ENCODE data around the gene MMP2.

MMP2 gene

DNA sequence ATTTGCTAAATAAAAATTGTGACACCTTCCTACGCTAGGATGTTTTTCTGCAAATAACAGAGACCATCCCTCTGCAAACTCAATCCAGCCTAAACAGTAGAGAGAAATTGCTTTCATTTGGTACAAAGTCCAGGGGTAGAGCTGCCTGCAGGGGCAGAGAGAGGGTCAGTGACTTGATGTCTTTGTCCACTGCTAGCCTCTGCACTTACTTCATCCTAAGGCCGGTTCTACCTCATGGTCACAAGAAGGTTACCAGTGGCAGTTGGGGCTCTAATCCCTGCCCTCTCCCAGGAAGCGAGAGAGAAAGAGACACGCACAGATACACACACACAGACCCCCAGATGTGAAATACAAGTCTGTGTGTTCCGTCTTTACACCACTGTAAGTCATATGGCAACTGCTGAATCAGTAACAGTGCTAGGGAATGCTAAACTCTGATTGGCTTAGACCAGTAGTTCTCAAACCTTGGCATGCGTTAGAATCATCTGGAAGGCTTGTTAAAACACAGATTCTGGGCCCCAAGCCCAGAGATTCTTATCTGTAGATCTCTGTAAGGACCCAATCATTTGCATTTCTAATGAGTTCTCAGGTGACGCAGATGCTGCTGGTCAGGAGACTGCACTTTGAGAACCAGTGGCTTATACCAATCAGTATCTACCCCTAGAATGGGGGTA, 16.8 kb downstream of the MMP2 start:
- DNase-seq: no peak

- no peak for DNase-seq
These were observed 17.6 kb downstream of the MMP2 start for GRCh38 chr16:55496509-55497145.

GRCh38 chr16:55497558-55497957, 18.6 kb downstream of the MMP2 start:
- no peak for DNase-seq

DNA sequence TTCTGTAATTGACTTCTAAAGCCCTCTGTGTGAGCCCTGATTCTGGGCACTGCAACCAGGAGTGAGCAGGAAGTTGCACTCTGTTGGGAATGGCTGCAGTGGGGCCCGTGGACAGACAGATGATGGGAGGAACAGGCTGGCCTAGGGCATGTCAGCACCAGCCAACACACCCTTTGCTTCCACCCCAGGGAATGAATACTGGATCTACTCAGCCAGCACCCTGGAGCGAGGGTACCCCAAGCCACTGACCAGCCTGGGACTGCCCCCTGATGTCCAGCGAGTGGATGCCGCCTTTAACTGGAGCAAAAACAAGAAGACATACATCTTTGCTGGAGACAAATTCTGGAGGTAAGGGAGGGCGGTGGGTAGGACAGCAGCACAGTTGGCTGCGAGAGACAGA, 19.1 kb downstream of the MMP2 start:
- DNase-seq: no peak

DNA sequence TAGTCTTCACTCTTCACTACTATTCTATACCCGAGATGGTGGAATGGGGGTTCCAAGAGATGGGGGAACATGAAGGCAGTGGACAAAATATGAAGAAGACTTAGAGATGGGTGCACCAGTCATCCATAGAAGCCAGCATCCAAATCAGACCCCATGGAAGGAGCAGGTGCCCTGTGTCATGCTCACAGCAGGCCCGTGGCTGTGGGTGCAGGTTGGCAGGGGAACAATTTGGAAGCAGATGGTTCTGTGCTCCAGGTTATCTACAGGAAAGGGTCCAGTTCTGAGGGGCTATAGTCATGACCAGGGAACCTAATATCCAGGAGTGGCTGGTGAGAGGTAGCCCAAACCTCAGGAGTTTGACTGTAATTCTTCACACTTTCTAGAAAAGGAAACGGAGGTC, 20.3 kb downstream of the MMP2 start:
- DNase-seq: no peak

GRCh38 chr16:55499951-55500529, 21.0 kb downstream of the MMP2 start:
- no peak for DNase-seq

DNA sequence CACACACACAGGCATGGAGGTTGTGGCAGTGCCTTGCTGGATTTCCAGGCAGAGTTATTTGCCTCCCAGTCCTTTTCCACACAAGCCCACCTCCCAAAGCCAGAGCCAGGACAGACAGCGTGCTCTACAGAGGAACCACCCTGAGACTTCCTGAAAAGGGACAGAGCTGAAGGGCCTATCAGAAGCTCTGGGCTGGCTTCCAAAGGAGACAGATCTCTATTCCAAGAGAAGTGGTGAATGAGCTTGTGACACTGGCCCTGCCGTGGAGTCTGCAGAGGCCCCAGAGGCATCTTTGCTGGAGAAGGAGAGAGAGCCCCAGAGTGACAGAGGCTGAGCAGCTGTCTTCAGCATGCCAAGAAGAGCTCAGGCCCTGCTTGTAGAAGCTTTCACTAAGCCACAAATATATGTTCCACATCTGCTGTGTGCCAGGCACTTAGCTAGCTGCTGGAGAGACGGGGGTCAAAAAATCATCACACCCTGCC, 21.6 kb downstream of the MMP2 start:
- no peak for DNase-seq

GRCh38 chr16:55501549-55502322, 22.7 kb downstream of the MMP2 start:
- DNase-seq: no peak

GRCh38 chr16:55502801-55503366, 23.9 kb downstream of the MMP2 start:
- DNase-seq: no peak

DNA sequence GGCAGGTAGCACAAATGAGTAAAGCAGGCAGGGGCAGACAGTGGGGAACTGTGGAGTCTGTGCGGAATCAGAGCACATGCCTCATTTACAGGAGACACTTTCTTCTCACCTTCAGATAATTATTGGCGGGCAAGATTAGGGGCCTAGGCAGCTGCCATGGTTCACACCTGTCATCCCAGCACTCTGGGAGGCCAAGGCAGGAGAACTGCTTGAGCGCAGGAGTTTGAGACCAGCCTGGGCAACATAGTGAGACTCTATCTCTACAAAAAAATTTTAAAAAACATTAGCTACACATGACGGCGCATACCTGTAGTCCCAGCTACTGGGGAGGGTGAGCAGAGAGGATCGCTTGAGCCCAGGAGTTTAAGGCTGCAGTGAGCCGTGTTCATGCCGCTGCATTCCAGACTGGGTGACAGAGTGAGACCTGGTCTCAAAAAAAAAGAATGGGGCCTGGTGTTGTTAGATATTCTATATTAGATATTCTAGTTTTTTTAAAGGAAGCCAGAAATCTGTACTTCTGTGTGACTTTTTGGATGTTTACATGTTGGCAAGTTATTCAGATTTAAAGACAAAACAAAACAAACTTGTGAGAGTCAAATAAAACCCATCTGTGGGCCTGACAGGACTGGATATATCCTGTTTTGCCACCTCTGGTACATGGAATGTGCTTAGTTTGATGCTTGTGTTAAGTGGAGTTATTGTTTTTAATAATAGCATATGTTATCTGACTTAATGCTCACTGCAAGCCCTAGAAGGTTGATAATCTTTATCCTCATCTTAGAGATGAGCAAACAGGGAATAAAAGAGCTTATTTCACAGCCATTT, 24.9 kb downstream of the MMP2 start:
- DNase-seq: no peak

DNA sequence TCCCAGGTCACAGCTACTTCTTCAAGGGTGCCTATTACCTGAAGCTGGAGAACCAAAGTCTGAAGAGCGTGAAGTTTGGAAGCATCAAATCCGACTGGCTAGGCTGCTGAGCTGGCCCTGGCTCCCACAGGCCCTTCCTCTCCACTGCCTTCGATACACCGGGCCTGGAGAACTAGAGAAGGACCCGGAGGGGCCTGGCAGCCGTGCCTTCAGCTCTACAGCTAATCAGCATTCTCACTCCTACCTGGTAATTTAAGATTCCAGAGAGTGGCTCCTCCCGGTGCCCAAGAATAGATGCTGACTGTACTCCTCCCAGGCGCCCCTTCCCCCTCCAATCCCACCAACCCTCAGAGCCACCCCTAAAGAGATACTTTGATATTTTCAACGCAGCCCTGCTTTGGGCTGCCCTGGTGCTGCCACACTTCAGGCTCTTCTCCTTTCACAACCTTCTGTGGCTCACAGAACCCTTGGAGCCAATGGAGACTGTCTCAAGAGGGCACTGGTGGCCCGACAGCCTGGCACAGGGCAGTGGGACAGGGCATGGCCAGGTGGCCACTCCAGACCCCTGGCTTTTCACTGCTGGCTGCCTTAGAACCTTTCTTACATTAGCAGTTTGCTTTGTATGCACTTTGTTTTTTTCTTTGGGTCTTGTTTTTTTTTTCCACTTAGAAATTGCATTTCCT, 26.5 kb downstream of the MMP2 start:
- no peak for DNase-seq

DNA sequence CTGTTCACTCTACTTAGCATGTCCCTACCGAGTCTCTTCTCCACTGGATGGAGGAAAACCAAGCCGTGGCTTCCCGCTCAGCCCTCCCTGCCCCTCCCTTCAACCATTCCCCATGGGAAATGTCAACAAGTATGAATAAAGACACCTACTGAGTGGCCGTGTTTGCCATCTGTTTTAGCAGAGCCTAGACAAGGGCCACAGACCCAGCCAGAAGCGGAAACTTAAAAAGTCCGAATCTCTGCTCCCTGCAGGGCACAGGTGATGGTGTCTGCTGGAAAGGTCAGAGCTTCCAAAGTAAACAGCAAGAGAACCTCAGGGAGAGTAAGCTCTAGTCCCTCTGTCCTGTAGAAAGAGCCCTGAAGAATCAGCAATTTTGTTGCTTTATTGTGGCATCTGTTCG, 27.1 kb downstream of the MMP2 start:
- DNase-seq: no peak

DNA sequence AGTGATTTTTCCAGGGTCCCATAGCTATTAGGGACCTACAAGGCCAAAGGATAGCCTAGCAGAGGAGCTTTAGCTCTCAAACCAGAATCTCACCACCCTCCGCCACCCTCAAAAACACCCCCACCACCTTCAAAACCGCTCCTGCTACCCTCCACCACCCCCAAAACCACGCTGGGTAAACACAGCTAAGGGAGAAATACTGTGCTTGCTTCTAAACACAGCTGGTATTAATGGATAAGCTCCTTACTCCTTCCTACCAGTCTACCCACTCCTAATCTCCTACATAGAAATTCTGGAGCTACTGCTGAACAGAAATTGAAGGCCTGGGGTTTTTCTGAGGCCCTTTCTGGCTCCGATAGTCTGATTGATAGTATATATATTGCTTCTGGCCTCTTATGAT, 27.7 kb downstream of the MMP2 start:
- no peak for DNase-seq

GRCh38 chr16:55508271-55508921, 29.4 kb downstream of the MMP2 start:
- no peak for DNase-seq

DNA sequence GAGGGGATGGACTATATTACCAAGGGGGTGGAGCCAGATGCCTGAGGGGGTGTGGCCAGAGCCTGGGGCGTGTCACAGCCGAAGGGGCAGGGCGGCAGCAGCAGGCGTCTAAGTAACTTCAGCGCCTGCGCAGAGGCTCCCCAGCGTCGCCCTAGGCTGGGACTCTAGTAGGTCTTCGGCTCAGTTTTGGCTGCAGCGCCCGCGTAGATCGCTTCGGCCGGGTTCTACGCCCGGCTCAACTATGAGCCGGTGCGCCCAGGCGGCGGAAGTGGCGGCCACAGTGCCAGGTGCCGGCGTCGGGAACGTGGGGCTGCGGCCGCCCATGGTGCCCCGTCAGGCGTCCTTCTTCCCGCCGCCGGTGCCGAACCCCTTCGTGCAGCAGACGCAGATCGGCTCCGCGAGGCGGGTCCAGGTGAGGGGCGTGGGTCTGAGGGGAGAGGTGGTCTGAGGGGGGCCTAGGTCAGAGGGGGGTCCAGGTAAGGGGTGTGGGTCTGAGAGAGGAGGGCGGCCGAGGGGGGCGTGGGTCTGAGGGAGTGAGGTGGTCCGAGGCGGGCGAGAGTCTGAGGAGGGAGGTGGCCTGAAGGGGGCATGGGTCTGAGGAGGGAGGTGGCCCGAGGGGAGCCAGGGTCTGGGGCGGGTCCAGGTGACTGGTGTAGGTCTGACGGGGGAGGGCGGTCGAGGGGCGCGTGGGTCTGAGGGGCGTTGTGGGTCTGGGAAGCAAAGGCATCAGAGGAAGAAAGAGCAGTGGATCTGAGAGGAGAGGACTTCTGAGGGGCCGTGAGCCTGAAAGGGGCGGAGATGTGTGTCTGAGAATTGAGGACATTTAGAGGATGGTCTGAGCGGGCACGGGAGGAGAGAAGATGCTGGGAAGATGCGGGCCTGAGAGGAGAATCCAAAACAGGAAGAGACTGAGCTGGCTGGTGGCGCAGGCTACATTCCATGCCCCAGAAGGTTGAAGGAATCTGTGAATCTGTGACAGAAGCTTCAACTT, 30.2 kb downstream of the MMP2 start, which contains the start of gene LPCAT2:
Gene LPCAT2 (plus strand): TSS at position 132 of the 991 bp plus-strand sequence. CDS start 110 bp downstream, at position 242.
- DNase-seq: no peak

- DNase-seq: no peak
These were observed 31.3 kb downstream of the MMP2 start for GRCh38 chr16:55510185-55510805.

- no peak for DNase-seq
These were observed 33.9 kb downstream of the MMP2 start for GRCh38 chr16:55512941-55513340.

- DNase-seq: no peak
These were observed 34.6 kb downstream of the MMP2 start for GRCh38 chr16:55513616-55514015.

DNA sequence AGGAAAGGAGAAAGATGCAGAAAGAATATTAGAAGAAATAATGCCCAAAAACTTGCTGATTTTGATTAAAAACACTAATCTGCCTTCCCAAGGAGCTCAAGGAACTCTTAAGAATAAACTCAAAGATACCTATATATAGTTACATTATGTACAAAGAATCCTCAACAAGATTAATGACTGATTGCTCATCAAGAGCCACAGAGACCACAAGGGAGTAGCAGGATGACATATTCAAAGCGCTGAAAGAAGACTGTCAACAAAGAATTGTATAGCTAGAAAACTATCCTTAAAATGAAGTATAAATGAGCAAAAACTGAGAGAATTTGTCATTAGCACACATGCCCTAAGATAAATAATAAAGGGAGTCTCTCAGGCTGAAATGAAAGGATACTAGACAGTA, 36.1 kb downstream of the MMP2 start:
- DNase-seq: no peak

All from central memory CD4-positive, alpha-beta T cell (primary cell).